ENCODE results near the gene BAG5. TPM values are rescaled to one million over a fixed set of nuclear protein-coding genes. Genes with fewer than 3 reads are reported as not detected.

BAG5 gene
- total and polyA plus RNA-seq, 11 donors: 4.8 to 22.8 (median 17.0) TPM

GRCh38 chr14:103584326-103584915 lies 22.0 kb upstream of the BAG5 start:
- intact Hi-C loops (cut with DNase I): no loop called here
- Histone ChIP-seq H3K27ac (no peak overlapping the region), H3K9me3 (no peaks in the 10 kb centered on the region), H3K27me3 (no peaks in the 10 kb centered on the region), H3K4me3 (no peak overlapping the region), H3K36me3 (peaks cover 0 to 48% (median 37%) of the 10 kb centered on the region in 9 donors), H3K4me1 (no peaks in the 10 kb centered on the region)
- ATAC-seq (no peak), DNase-seq (no peak)
- no peak for TF ChIP-seq POLR2A (IDR thresholded peaks at IDR 0.05)
- no peak for TF ChIP-seq CTCF (IDR thresholded peaks at IDR 0.05)
- 75 to 82% (median 77%) methylated on average over 11 of the region's 11 CpGs for WGBS, 4 donors

- ATAC-seq (peak in 1 of 4 donors; percentile 37), DNase-seq (no peak)
- TF ChIP-seq POLR2A (IDR thresholded peaks at IDR 0.05) (no peak), CTCF (IDR thresholded peaks at IDR 0.05) (no peak)
- Histone ChIP-seq H3K27ac (no peak overlapping the region), H3K27me3 (no peaks in the 10 kb centered on the region), H3K4me1 (peaks cover 0 to 5% (median 2%) of the 10 kb centered on the region in 12 donors), H3K9me3 (no peaks in the 10 kb centered on the region), H3K36me3 (peaks cover 0 to 47% (median 33%) of the 10 kb centered on the region in 9 donors), H3K4me3 (no peak overlapping the region)
- WGBS, 4 donors: 93 to 97% (median 96%) methylated on average over 14 to 26 of the region's 26 CpGs
- intact Hi-C loops (cut with DNase I): no loop called here
Observed at GRCh38 chr14:103581954-103582703, 19.7 kb upstream of the BAG5 start.

- WGBS, 4 donors: 91 to 93% (median 92%) methylated on average over 11 of the region's 11 CpGs
Observed at GRCh38 chr14:103581206-103581605, 18.7 kb upstream of the BAG5 start.

More at GRCh38 chr14:103581206-103581605, 18.7 kb upstream of the BAG5 start:
- intact Hi-C loops (cut with DNase I): no loop called here
- no peak for ATAC-seq
- Histone ChIP-seq H3K27ac (no peak overlapping the region), H3K9me3 (no peaks in the 10 kb centered on the region), H3K36me3 (peaks cover 0 to 48% (median 32%) of the 10 kb centered on the region in 9 donors), H3K4me1 (peaks cover 3 to 14% (median 11%) of the 10 kb centered on the region in 12 donors), H3K4me3 (no peak overlapping the region), H3K27me3 (no peaks in the 10 kb centered on the region)
- DNase-seq: no peak
- TF ChIP-seq CTCF (IDR thresholded peaks at IDR 0.05): no peak
- no peak for TF ChIP-seq POLR2A (IDR thresholded peaks at IDR 0.05)

Data from heart left ventricle (tissue), 16 donors.